K562 (cell line): ENCODE measurements around the gene TCEAL1. TPM values are rescaled to one million over a fixed set of nuclear protein-coding genes. Genes with fewer than 3 reads are reported as not detected.

ENCODE experiments used
- ATAC-seq: fragments of 200-7000 bp; cut with Tn5 transposase; 3 replicates; pipeline ENCODE4 v1.9.1; 2020; ENCODE audit warnings: moderate library complexity
- BruUV-seq: library from RNA; stranded (reverse); fragments of 400-500 nt; replicated peaks from 2 replicates; lab custom pipeline; 2021; lab: Mats Ljungman, UMichigan
- CTCF ChIA-PET: fragments of 300-600 bp; formaldehyde crosslinking; extraction: SDS; loops from one replicate; lab custom pipeline; 2021; ENCODE audit warnings: low intra/inter-chr PET ratio; lab: Yijun Ruan, JAX
- POLR2A ChIA-PET: fragments of 300-600, 350-650 bp; sonication (Branson Sonifier 250); formaldehyde crosslinking; extraction: SDS; loops from one replicate; lab custom pipeline; 2021; ENCODE audit warnings: antibody characterized with exemption, inconsistent platforms; lab: Yijun Ruan, JAX
- DNase-seq, 4 experiments: peaks; one replicate each; pipeline versions ENCODE4 v3.0.0 to v3.0.0-alpha.2; 2011 to 2018; ENCODE audit warnings: low spot score in 3 of 4, mixed read lengths in 3 of 4; ENCODE audit errors: extremely low read depth in 1 of 4
- FAIRE-seq: peaks from 2 replicates; lab custom pipeline; 2011; peaks lifted over from hg19 to GRCh38; lab: Jason Lieb, UNC
- H2AFZ ChIP-seq: 2 replicates; pipeline ENCODE4 v1.6.0; 2011; ENCODE audit warnings: low read depth, low read length, control low read depth, inconsistent platforms
- H3K27ac ChIP-seq: fragments of 200-600 bp; 3 replicates; pipeline ENCODE4 v1.8.0; 2011; ENCODE audit warnings: low read depth, mild to moderate bottlenecking, control low read depth, inconsistent platforms, low read length, moderate library complexity, mixed read lengths; ENCODE audit errors: extremely low read depth
- H3K27me3 ChIP-seq, 2 experiments: fragments of 300-600 bp in 1 of 2; 2 replicates in 1 of 2; 3 replicates in 1 of 2; pipeline versions ENCODE4 v1.6.0 to v1.8.0; 2011; ENCODE audit warnings: inconsistent platforms in 2 of 2, low read length in 2 of 2, mild to moderate bottlenecking in 1 of 2, mixed read lengths in 1 of 2, moderate library complexity in 1 of 2; ENCODE audit not compliant: control insufficient read depth in 2 of 2, insufficient read depth in 2 of 2
- H3K36me3 ChIP-seq: fragments of 300-600 bp; 3 replicates; pipeline ENCODE4 v1.8.0; 2011; ENCODE audit warnings: mild to moderate bottlenecking, low read length, inconsistent platforms; ENCODE audit not compliant: control insufficient read depth, insufficient read depth
- H3K4me1 ChIP-seq, 2 experiments: fragments of 200-600 bp in 1 of 2; replicated peaks in 1 of 2; 2 replicates in 1 of 2; 3 replicates in 1 of 2; pipeline versions ENCODE4 v1.5.1 to v1.8.0; 2011; ENCODE audit warnings: inconsistent platforms in 2 of 2, low read length in 2 of 2, mild to moderate bottlenecking in 1 of 2, mixed read lengths in 1 of 2, moderate library complexity in 1 of 2; ENCODE audit not compliant: control insufficient read depth in 2 of 2, insufficient read depth in 2 of 2
- H3K4me2 ChIP-seq: 2 replicates; pipeline ENCODE4 v1.6.1; 2011; ENCODE audit warnings: low read length, control low read depth, inconsistent platforms, mixed read lengths; ENCODE audit not compliant: insufficient read depth
- H3K4me3 ChIP-seq: fragments of 200-600 bp; sonication (generic), shearing (Covaris generic); 2 replicates; pipeline ENCODE4 v1.5.1; 2016; ENCODE audit warnings: control low read depth, inconsistent platforms
- H3K79me2 ChIP-seq: fragments of 200-600 bp; 3 replicates; pipeline ENCODE4 v1.8.0; 2011; ENCODE audit warnings: low read length, inconsistent platforms; ENCODE audit not compliant: control insufficient read depth, insufficient read depth
- H3K9ac ChIP-seq, 2 experiments: 2 replicates each; pipeline versions ENCODE4 v1.6.0 to v1.6.1; 2011; ENCODE audit warnings: low read depth in 2 of 2, low read length in 2 of 2, control low read depth in 1 of 2, inconsistent platforms in 1 of 2, mild to moderate bottlenecking in 1 of 2, mixed read lengths in 1 of 2; ENCODE audit not compliant: insufficient read depth in 1 of 2
- H3K9me1 ChIP-seq: one replicate; pipeline ENCODE4 v1.6.0; 2011; ENCODE audit warnings: inconsistent platforms, mild to moderate bottlenecking, low read length, moderate library complexity; ENCODE audit not compliant: control insufficient read depth, insufficient read depth
- H3K9me3 ChIP-seq: replicated peaks from 2 replicates; pipeline ENCODE4 v1.5.1; 2011; ENCODE audit warnings: low read depth, low read length, inconsistent platforms; ENCODE audit not compliant: control insufficient read depth, insufficient read depth
- H4K20me1 ChIP-seq: replicated peaks from 2 replicates; pipeline ENCODE4 v1.6.1; 2011; ENCODE audit warnings: low read length, inconsistent platforms, mixed read lengths; ENCODE audit not compliant: control insufficient read depth, insufficient read depth
- SOX6 ChIP-seq: fragments of 450-650 bp; IDR thresholded peaks from 2 replicates; pipeline ENCODE4 v1.6.1; 2014; ENCODE audit warnings: mild to moderate bottlenecking
- SUPT5H ChIP-seq: fragments of 450-650 bp; IDR thresholded peaks from 2 replicates; pipeline ENCODE4 v1.6.1; 2016
- ZBTB2 ChIP-seq: fragments of 450-650 bp; IDR thresholded peaks from 2 replicates; pipeline ENCODE4 v1.6.1; 2016; ENCODE audit warnings: antibody characterized with exemption
- ZNF280A ChIP-seq: fragments of 450-650 bp; IDR thresholded peaks from 2 replicates; pipeline ENCODE4 v1.6.1; 2018; ENCODE audit warnings: mild to moderate bottlenecking, low read depth; ENCODE audit not compliant: partially characterized antibody
- ZNF57 ChIP-seq: fragments of 450-650 bp; formaldehyde crosslinking; IDR thresholded peaks from 2 replicates; pipeline ENCODE4 v1.4.0; 2020; ENCODE audit warnings: mild to moderate bottlenecking, moderate library complexity
- ZNF778 ChIP-seq: fragments of 450-650 bp; formaldehyde crosslinking; IDR thresholded peaks from 2 replicates; pipeline ENCODE4 v1.4.0; 2020; ENCODE audit warnings: mild to moderate bottlenecking, moderate library complexity
- WGBS: fragments of 100-300 bp; shearing (Covaris generic); methylation state at CpG from one replicate; pipeline ENCODE4 v1.1.6; 2016; ENCODE audit warnings: low coverage, mixed read lengths; ENCODE audit not compliant: insufficient coverage; ENCODE audit errors: missing lambda C conversion rate; 5-methylcytosine and 5-hydroxymethylcytosine counted together
- in situ Hi-C: fragments of 300-500 bp; cut with MboI; formaldehyde crosslinking; loops from 4 replicates; pipeline ENCODE4 v1.15.0; 2018; ENCODE audit warnings: inconsistent platforms, mixed read lengths
- intact Hi-C: fragments of 100-400 bp; cut with micrococcal nuclease; formaldehyde crosslinking; loops from 2 replicates; pipeline ENCODE4 v1.14.2; 2022
- polyA plus RNA-seq, 8 experiments: library from polyadenylated mRNA; depleted of rRNA in 4 of 8; stranded (reverse) in 5 of 8; unstranded in 3 of 8; fragments of >200 nt; fragmentation: Nextera tagmentation in 2 of 8; fragmentation: Illumina TruSeq in 1 of 8; extraction: Ambion mirVana in 2 of 8; extraction: Trizol in 1 of 8; gene quantifications; 2 replicates each; pipeline versions ENCODE4 v1.2.1 to v1.2.3, GENCODE V29; 2011 to 2014; ENCODE audit warnings: inconsistent platforms in 1 of 8, missing spikeins in 1 of 8
- total RNA-seq, 7 experiments: library from RNA; depleted of rRNA in 6 of 7; stranded (reverse); fragments of >200 nt in 6 of 7; fragmentation: Illumina TruSeq in 2 of 7; extraction: Trizol in 2 of 7; gene quantifications; 2 replicates each; pipeline versions ENCODE4 v1.2.1 to v1.2.3, GENCODE V29; 2011 to 2021; ENCODE audit warnings: low replicate concordance in 1 of 7

The TCEAL1 gene
- total and polyA plus RNA-seq, 9 of the 15 experiments (the other 6 are each of a cell fraction or from before 2014, with no cell fraction given), result 2.1 to 5.3 (median 4.0) TPM

GRCh38 chrX:103678199-103678993 lies 49.6 kb downstream of the TCEAL1 start:
- ChIA-PET POLR2A (interaction anchor here (0.7 kb wide), 1 partner anchor 21 kb away, joined by 3 read pairs; no protein-coding TSS in a partner anchor), CTCF (no interaction called here)
- 95% methylated on average over 4 of the region's 5 CpGs for WGBS
- Histone ChIP-seq H3K4me1 (no peaks in the 10 kb centered on the region), H3K9me1 (no peaks in the 10 kb centered on the region), H3K27me3 (no peaks in the 10 kb centered on the region), H3K79me2 (no peaks in the 10 kb centered on the region; the same call in 1 of the 3 replicates), H3K36me3 (peaks cover 76% of the 10 kb centered on the region), H4K20me1 (peaks cover 11% of the 10 kb centered on the region; the same call in 1 of the 2 replicates), H3K9me3 (no peaks in the 10 kb centered on the region), H3K4me3 (no peak overlapping the region), H3K4me2 (no peak overlapping the region), H2AFZ (no peak overlapping the region), H3K9ac (no peak overlapping the region), H3K27ac (no peak overlapping the region)
- TF ChIP-seq ZNF280A (no peak), SOX6 (no peak), ZBTB2 (no peak), SUPT5H (0 out of 2 replicates have a peak, but pooled peaks have one; percentile 21), ZNF778 (no peak), ZNF57 (CRISPR knock-in tag) (no peak)
- intact Hi-C loops (no loop called here), in situ Hi-C loops (no loop called here)
- BruUV-seq, result no TSS peak
- FAIRE-seq (no peak), DNase-seq (no peak), ATAC-seq (no peak)

Other genes with a start within 250 kb of the TCEAL1 start
- 0.08 TPM in 1 of 2 replicates, not detected in the other for gene RAB40A, start 109.5 kb upstream of the TCEAL1 start, total RNA-seq (2014; rRNA removed)
- 0.06 and 0.07 TPM in 2 replicates for gene RAB40A, start 109.5 kb upstream of the TCEAL1 start, total RNA-seq (2014; rRNA removed; fragmentation: Illumina TruSeq; extraction: Trizol)
- gene RAB40A, start 109.5 kb upstream of the TCEAL1 start, total RNA-seq (2015; rRNA removed; fragmentation: Illumina TruSeq; extraction: Trizol), result 0.14 TPM in 1 of 2 replicates, not detected in the other
- not detected in 2 replicates for gene RAB40A, start 109.5 kb upstream of the TCEAL1 start, total RNA-seq (2021)
- 0.04 and 0.08 TPM in 2 replicates for gene RAB40A, start 109.5 kb upstream of the TCEAL1 start, polyA plus RNA-seq (2011; rRNA removed)
- not detected in 2 replicates for gene RAB40A, start 109.5 kb upstream of the TCEAL1 start, polyA plus RNA-seq (2014; fragmentation: Illumina TruSeq; extraction: Trizol)
- gene RAB40A, start 109.5 kb upstream of the TCEAL1 start, polyA plus RNA-seq (2014; fragmentation: Nextera tagmentation; extraction: Ambion mirVana), result under 1 TPM; 0.11 to 0.15 TPM
- gene RAB40A, start 109.5 kb upstream of the TCEAL1 start, polyA plus RNA-seq (2014; rRNA removed), result 0.09 and 0.18 TPM in 2 replicates
- gene TCEAL4, start 43.5 kb upstream of the TCEAL1 start, total RNA-seq (2014; rRNA removed), result 3.9 and 4.0 TPM in 2 replicates
- gene TCEAL4, start 43.5 kb upstream of the TCEAL1 start, total RNA-seq (2014; rRNA removed; fragmentation: Illumina TruSeq; extraction: Trizol), result 7.0 and 8.3 TPM in 2 replicates
- gene TCEAL4, start 43.5 kb upstream of the TCEAL1 start, total RNA-seq (2015; rRNA removed; fragmentation: Illumina TruSeq; extraction: Trizol), result 7.9 and 8.4 TPM in 2 replicates
- 2.9 and 3.1 TPM in 2 replicates for gene TCEAL4, start 43.5 kb upstream of the TCEAL1 start, total RNA-seq (2021)
- gene TCEAL4, start 43.5 kb upstream of the TCEAL1 start, polyA plus RNA-seq (2011; rRNA removed), result 0.36 and 0.37 TPM in 2 replicates
- gene TCEAL4, start 43.5 kb upstream of the TCEAL1 start, polyA plus RNA-seq (2014; fragmentation: Illumina TruSeq; extraction: Trizol), result 9.3 and 12.3 TPM in 2 replicates
- gene TCEAL4, start 43.5 kb upstream of the TCEAL1 start, polyA plus RNA-seq (2014; fragmentation: Nextera tagmentation; extraction: Ambion mirVana), result 1 to 10 TPM; 6.9 to 9.1 TPM
- gene TCEAL4, start 43.5 kb upstream of the TCEAL1 start, polyA plus RNA-seq (2014; rRNA removed), result 7.3 and 8.9 TPM in 2 replicates
- gene TCEAL3, start 21.0 kb upstream of the TCEAL1 start, total RNA-seq (2014; rRNA removed), result not detected in 2 replicates
- gene TCEAL3, start 21.0 kb upstream of the TCEAL1 start, total RNA-seq (2014; rRNA removed; fragmentation: Illumina TruSeq; extraction: Trizol), result not detected in 2 replicates
- not detected in 2 replicates for gene TCEAL3, start 21.0 kb upstream of the TCEAL1 start, total RNA-seq (2015; rRNA removed; fragmentation: Illumina TruSeq; extraction: Trizol)
- not detected in 2 replicates for gene TCEAL3, start 21.0 kb upstream of the TCEAL1 start, total RNA-seq (2021)
- not detected in 2 replicates for gene TCEAL3, start 21.0 kb upstream of the TCEAL1 start, polyA plus RNA-seq (2011; rRNA removed)
- gene TCEAL3, start 21.0 kb upstream of the TCEAL1 start, polyA plus RNA-seq (2014; fragmentation: Illumina TruSeq; extraction: Trizol), result not detected in 2 replicates
- not detected for gene TCEAL3, start 21.0 kb upstream of the TCEAL1 start, polyA plus RNA-seq (2014; fragmentation: Nextera tagmentation; extraction: Ambion mirVana)
- not detected in 2 replicates for gene TCEAL3, start 21.0 kb upstream of the TCEAL1 start, polyA plus RNA-seq (2014; rRNA removed)
- gene MORF4L2, start 57.7 kb downstream of the TCEAL1 start, total RNA-seq (2014; rRNA removed), result 309 and 374 TPM in 2 replicates
- gene MORF4L2, start 57.7 kb downstream of the TCEAL1 start, total RNA-seq (2014; rRNA removed; fragmentation: Illumina TruSeq; extraction: Trizol), result 508 and 522 TPM in 2 replicates
- 386 and 415 TPM in 2 replicates for gene MORF4L2, start 57.7 kb downstream of the TCEAL1 start, total RNA-seq (2015; rRNA removed; fragmentation: Illumina TruSeq; extraction: Trizol)
- gene MORF4L2, start 57.7 kb downstream of the TCEAL1 start, total RNA-seq (2021), result 324 and 325 TPM in 2 replicates
- gene MORF4L2, start 57.7 kb downstream of the TCEAL1 start, polyA plus RNA-seq (2011; rRNA removed), result 608 and 781 TPM in 2 replicates
- gene MORF4L2, start 57.7 kb downstream of the TCEAL1 start, polyA plus RNA-seq (2014; fragmentation: Illumina TruSeq; extraction: Trizol), result 587 and 647 TPM in 2 replicates
- gene MORF4L2, start 57.7 kb downstream of the TCEAL1 start, polyA plus RNA-seq (2014; fragmentation: Nextera tagmentation; extraction: Ambion mirVana), result 100 to 1,000 TPM; 420 to 476 TPM
- 338 and 382 TPM in 2 replicates for gene MORF4L2, start 57.7 kb downstream of the TCEAL1 start, polyA plus RNA-seq (2014; rRNA removed)
- not detected in 2 replicates for gene TMEM31, start 81.9 kb downstream of the TCEAL1 start, total RNA-seq (2014; rRNA removed)
- gene TMEM31, start 81.9 kb downstream of the TCEAL1 start, total RNA-seq (2014; rRNA removed; fragmentation: Illumina TruSeq; extraction: Trizol), result not detected in 2 replicates
- not detected in 2 replicates for gene TMEM31, start 81.9 kb downstream of the TCEAL1 start, total RNA-seq (2015; rRNA removed; fragmentation: Illumina TruSeq; extraction: Trizol)
- gene TMEM31, start 81.9 kb downstream of the TCEAL1 start, total RNA-seq (2021), result not detected in 2 replicates
- gene TMEM31, start 81.9 kb downstream of the TCEAL1 start, polyA plus RNA-seq (2011; rRNA removed), result 0.18 and 0.34 TPM in 2 replicates
- not detected in 2 replicates for gene TMEM31, start 81.9 kb downstream of the TCEAL1 start, polyA plus RNA-seq (2014; fragmentation: Illumina TruSeq; extraction: Trizol)
- not detected for gene TMEM31, start 81.9 kb downstream of the TCEAL1 start, polyA plus RNA-seq (2014; fragmentation: Nextera tagmentation; extraction: Ambion mirVana)
- not detected in 2 replicates for gene TMEM31, start 81.9 kb downstream of the TCEAL1 start, polyA plus RNA-seq (2014; rRNA removed)
- not detected in 2 replicates for gene PLP1, start 147.9 kb downstream of the TCEAL1 start, total RNA-seq (2014; rRNA removed)
- gene PLP1, start 147.9 kb downstream of the TCEAL1 start, total RNA-seq (2014; rRNA removed; fragmentation: Illumina TruSeq; extraction: Trizol), result not detected in 2 replicates
- not detected in 2 replicates for gene PLP1, start 147.9 kb downstream of the TCEAL1 start, total RNA-seq (2015; rRNA removed; fragmentation: Illumina TruSeq; extraction: Trizol)
- not detected in 2 replicates for gene PLP1, start 147.9 kb downstream of the TCEAL1 start, total RNA-seq (2021)
- gene PLP1, start 147.9 kb downstream of the TCEAL1 start, polyA plus RNA-seq (2011; rRNA removed), result not detected in 2 replicates
- gene PLP1, start 147.9 kb downstream of the TCEAL1 start, polyA plus RNA-seq (2014; fragmentation: Illumina TruSeq; extraction: Trizol), result not detected in 2 replicates
- gene PLP1, start 147.9 kb downstream of the TCEAL1 start, polyA plus RNA-seq (2014; fragmentation: Nextera tagmentation; extraction: Ambion mirVana), result not detected
- gene PLP1, start 147.9 kb downstream of the TCEAL1 start, polyA plus RNA-seq (2014; rRNA removed), result not detected in 2 replicates
- 0.04 TPM in 1 of 2 replicates, not detected in the other for gene RAB9B, start 203.3 kb downstream of the TCEAL1 start, total RNA-seq (2014; rRNA removed)
- not detected in 2 replicates for gene RAB9B, start 203.3 kb downstream of the TCEAL1 start, total RNA-seq (2014; rRNA removed; fragmentation: Illumina TruSeq; extraction: Trizol)
- not detected in 2 replicates for gene RAB9B, start 203.3 kb downstream of the TCEAL1 start, total RNA-seq (2015; rRNA removed; fragmentation: Illumina TruSeq; extraction: Trizol)
- not detected in 2 replicates for gene RAB9B, start 203.3 kb downstream of the TCEAL1 start, total RNA-seq (2021)
- 0.04 TPM in 1 of 2 replicates, not detected in the other for gene RAB9B, start 203.3 kb downstream of the TCEAL1 start, polyA plus RNA-seq (2011; rRNA removed)
- not detected in 2 replicates for gene RAB9B, start 203.3 kb downstream of the TCEAL1 start, polyA plus RNA-seq (2014; fragmentation: Illumina TruSeq; extraction: Trizol)
- under 1 TPM in 1 of 2 experiments, not detected in 1; 0.03 TPM for gene RAB9B, start 203.3 kb downstream of the TCEAL1 start, polyA plus RNA-seq (2014; fragmentation: Nextera tagmentation; extraction: Ambion mirVana)
- 0.05 TPM in 1 of 2 replicates, not detected in the other for gene RAB9B, start 203.3 kb downstream of the TCEAL1 start, polyA plus RNA-seq (2014; rRNA removed)